GM10266 (cell line): ENCODE data around the gene FLRT2.

Experiments used
- DNase-seq: peaks from one replicate; pipeline ENCODE4 v3.0.0; 2012; ENCODE audit errors: extremely low spot score
- CTCF ChIP-seq: IDR thresholded peaks from 2 replicates; pipeline ENCODE4 v1.5.1; 2012; ENCODE audit warnings: mild to moderate bottlenecking, low read depth; ENCODE audit not compliant: control insufficient read depth, insufficient read depth; ENCODE audit errors: missing control alignments

The FLRT2 gene

DNA sequence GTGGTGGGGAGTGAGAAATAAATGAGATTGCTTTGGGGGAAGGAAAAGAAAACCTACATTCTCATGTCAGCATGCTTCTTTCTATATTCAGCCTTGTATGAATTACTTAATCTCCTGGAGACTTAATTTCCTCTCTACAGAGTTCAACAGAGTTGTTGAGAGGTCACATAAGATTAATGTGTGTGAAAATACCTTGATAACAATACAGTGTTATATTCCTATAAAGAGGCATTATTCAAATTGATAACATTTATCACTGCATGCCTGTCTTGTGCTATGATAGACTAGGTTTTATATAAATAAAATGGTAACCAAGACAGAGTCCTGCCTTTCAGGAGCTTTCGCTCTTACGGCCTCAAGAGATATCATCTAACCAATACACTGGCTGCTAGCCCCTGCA, 9.6 kb downstream of the FLRT2 start:
- no peak for TF ChIP-seq CTCF
- no peak for DNase-seq

DNA sequence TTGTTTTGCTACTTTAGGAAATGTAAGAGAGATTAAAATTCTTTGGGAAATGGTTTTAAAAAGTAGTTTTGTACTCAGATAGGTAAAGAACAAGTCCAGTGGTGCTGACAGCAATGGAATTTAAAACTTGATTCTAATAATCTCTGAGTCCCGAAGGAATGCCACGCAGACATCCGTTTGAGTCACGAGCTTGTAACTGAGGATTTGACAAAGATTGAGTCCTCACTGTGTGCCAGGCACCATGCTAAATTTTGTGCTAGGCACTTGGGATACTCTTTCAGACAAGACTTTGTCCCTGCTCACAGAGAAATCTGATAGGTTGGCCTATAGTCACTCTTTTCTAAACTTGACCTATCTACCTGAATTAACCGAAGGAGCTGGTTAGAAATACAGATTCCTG, 12.7 kb downstream of the FLRT2 start:
- TF ChIP-seq CTCF, result no peak
- no peak for DNase-seq

GRCh38 chr14:85545738-85546137, 15.8 kb downstream of the FLRT2 start:
- no peak for DNase-seq
- TF ChIP-seq CTCF, result no peak

GRCh38 chr14:85546390-85546789, 16.4 kb downstream of the FLRT2 start:
- no peak for TF ChIP-seq CTCF
- no peak for DNase-seq

DNA sequence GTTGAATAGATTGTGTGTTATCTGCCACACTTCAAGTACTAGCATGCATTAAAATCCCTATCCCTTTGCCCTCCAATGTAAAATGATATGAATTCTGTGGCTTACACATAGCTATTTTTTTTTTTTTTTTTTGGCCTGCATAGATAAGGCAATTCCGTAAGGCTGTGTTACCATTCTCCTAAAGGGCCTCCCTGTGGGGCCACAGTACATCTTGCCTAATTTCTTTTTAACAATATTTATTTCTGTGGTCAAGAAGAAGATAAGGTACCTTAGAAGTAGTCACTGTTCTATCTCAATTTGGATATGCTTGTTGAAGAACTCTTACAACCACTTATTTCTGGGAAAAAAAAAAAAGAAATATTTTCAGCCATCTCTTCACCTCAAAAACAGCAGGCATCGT, 19.8 kb downstream of the FLRT2 start:
- TF ChIP-seq CTCF, result no peak
- no peak for DNase-seq

DNA sequence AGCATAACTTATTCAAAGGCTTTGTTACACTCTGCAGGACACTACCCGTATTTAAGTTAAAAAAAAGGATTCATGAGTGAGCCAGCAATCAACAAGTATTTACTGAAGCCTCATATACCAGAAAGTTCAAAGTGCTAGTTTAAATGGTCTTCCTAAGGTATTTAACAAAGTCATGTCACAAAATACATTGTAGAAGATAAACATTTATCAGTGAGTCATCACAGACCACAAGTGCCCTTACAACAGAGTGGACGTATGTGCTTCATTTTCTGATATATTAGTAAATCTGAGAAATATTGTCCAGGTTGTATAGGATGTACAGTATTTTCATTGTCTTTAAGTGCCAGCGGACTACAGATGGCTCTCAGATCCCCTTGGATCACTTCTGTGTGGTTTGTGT, 24.2 kb downstream of the FLRT2 start:
- no peak for DNase-seq
- TF ChIP-seq CTCF, result no peak

DNA sequence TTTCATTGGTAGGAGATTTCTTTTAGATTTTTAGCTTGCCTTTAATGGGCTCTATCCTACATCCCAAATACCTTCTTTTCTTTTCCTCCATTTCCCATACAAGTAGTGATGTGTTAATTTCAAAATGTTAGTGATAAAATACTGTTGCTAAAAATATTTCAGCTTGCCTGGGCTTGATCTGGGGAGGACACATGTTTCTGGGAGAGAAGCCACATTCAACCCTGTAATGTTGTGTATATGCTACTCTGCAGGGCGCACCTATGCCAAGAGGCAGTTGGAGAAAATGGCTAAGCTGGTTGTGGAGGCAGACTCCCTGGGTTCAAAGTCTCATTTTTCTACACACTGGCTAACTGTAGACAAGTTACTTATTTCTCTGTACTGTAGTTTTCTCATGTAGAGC, 26.3 kb downstream of the FLRT2 start:
- DNase-seq, result no peak
- TF ChIP-seq CTCF, result no peak
